ENCODE data around the gene MS4A8. TPM values are rescaled to one million over a fixed set of nuclear protein-coding genes. Genes with fewer than 3 reads are reported as not detected.
"Not testable (repeated sequence)": the region's sequence is repeated elsewhere in the genome, so short reads cannot be mapped to it uniquely, and the experiment has no call there.

MS4A8 gene
- polyA plus RNA-seq, 3 donors, result not detected

- DNase-seq (ENCODE audit: low read depth in 3 of 3, low spot score in 2 of 3), result no peak
Observed at GRCh38 chr11:60720460-60720859, 21.0 kb downstream of the MS4A8 start.

- DNase-seq (ENCODE audit: low read depth in 3 of 3, low spot score in 2 of 3), result no peak
Observed at GRCh38 chr11:60724420-60724819, 25.0 kb downstream of the MS4A8 start, which contains the start of gene MS4A18. Gene MS4A18 (plus strand): TSS chr11:60724720.

GRCh38 chr11:60725592-60725991 lies 26.2 kb downstream of the MS4A8 start:
- DNase-seq (ENCODE audit: low read depth in 3 of 3, low spot score in 2 of 3), result no peak

- no peak for DNase-seq (ENCODE audit: low read depth in 3 of 3, low spot score in 2 of 3)
Observed at GRCh38 chr11:60731586-60731985, 32.2 kb downstream of the MS4A8 start.

- DNase-seq (ENCODE audit: low read depth in 3 of 3, low spot score in 2 of 3), result no peak
Observed at GRCh38 chr11:60734279-60734678, 34.9 kb downstream of the MS4A8 start.

GRCh38 chr11:60739114-60739513 lies 39.7 kb downstream of the MS4A8 start:
- no peak for DNase-seq (ENCODE audit: low read depth in 3 of 3, low spot score in 2 of 3)

- DNase-seq (ENCODE audit: low read depth in 3 of 3, low spot score in 2 of 3), result no peak
Observed at GRCh38 chr11:60740573-60740972, 41.2 kb downstream of the MS4A8 start.

GRCh38 chr11:60741421-60741820 lies 42.0 kb downstream of the MS4A8 start:
- no peak for DNase-seq (ENCODE audit: low read depth in 3 of 3, low spot score in 2 of 3)

- DNase-seq (ENCODE audit: low read depth in 3 of 3, low spot score in 2 of 3), result no peak
Observed at GRCh38 chr11:60743058-60743457, 43.6 kb downstream of the MS4A8 start.

GRCh38 chr11:60744114-60744513 lies 44.7 kb downstream of the MS4A8 start:
- DNase-seq (ENCODE audit: low read depth in 3 of 3, low spot score in 2 of 3), result no peak

- no peak for DNase-seq (ENCODE audit: low read depth in 3 of 3, low spot score in 2 of 3)
Observed at GRCh38 chr11:60747359-60747873, 48.0 kb downstream of the MS4A8 start.

GRCh38 chr11:60748225-60748624 lies 48.8 kb downstream of the MS4A8 start:
- DNase-seq (ENCODE audit: low read depth in 3 of 3, low spot score in 2 of 3), result no peak

GRCh38 chr11:60748821-60749220 lies 49.4 kb downstream of the MS4A8 start:
- DNase-seq (ENCODE audit: low read depth in 3 of 3, low spot score in 2 of 3), result no peak

GRCh38 chr11:60750911-60751310 lies 51.5 kb downstream of the MS4A8 start:
- no peak for DNase-seq (ENCODE audit: low read depth in 3 of 3, low spot score in 2 of 3)

- DNase-seq (ENCODE audit: low read depth in 3 of 3, low spot score in 2 of 3), result no peak
Observed at GRCh38 chr11:60753309-60753708, 53.9 kb downstream of the MS4A8 start.

GRCh38 chr11:60754887-60755286 lies 55.5 kb downstream of the MS4A8 start:
- DNase-seq (ENCODE audit: low read depth in 3 of 3, low spot score in 2 of 3), result no peak

- DNase-seq (ENCODE audit: low read depth in 3 of 3, low spot score in 2 of 3), result no peak
Observed at GRCh38 chr11:60756307-60757032, 57.1 kb downstream of the MS4A8 start, which contains the start of gene MS4A15. Gene MS4A15 (plus strand): TSS chr11:60756867. CDS start chr11:60763734, 6,867 bp downstream.

- no peak for DNase-seq (ENCODE audit: low read depth in 3 of 3, low spot score in 2 of 3)
Observed at GRCh38 chr11:60757231-60757800, 57.9 kb downstream of the MS4A8 start.

- not testable (repeated sequence) for DNase-seq (ENCODE audit: low read depth in 3 of 3, low spot score in 2 of 3)
Observed at GRCh38 chr11:60758671-60759070, 59.3 kb downstream of the MS4A8 start.

GRCh38 chr11:60759438-60760225 lies 60.2 kb downstream of the MS4A8 start:
- DNase-seq (ENCODE audit: low read depth in 3 of 3, low spot score in 2 of 3), result not testable (repeated sequence)

- no peak for DNase-seq (ENCODE audit: low read depth in 3 of 3, low spot score in 2 of 3)
Observed at GRCh38 chr11:60761436-60762190, 62.2 kb downstream of the MS4A8 start.

All from right renal cortex interstitium (tissue), 3 donors.